HL-60 (cell line): ENCODE data around the gene STK24.

ENCODE experiments used
- CTCF ChIP-seq: IDR thresholded peaks from one replicate; pipeline ENCODE4 v1.5.1; 2011; ENCODE audit warnings: low read length, control low read depth, inconsistent platforms; ENCODE audit not compliant: insufficient read depth
- GABPA ChIP-seq: IDR thresholded peaks from 2 replicates; pipeline ENCODE4 v1.6.1; 2012; ENCODE audit warnings: low read depth
- POLR2AphosphoS5 ChIP-seq: IDR thresholded peaks from 2 replicates; pipeline ENCODE4 v1.6.1; 2012; ENCODE audit warnings: low read depth
- REST ChIP-seq: IDR thresholded peaks from 2 replicates; pipeline ENCODE4 v1.6.1; 2012; ENCODE audit warnings: low read depth; ENCODE audit not compliant: insufficient replicate concordance

- TF ChIP-seq CTCF, result no peak
- no peak for TF ChIP-seq GABPA
- no peak for TF ChIP-seq POLR2AphosphoS5
- TF ChIP-seq REST, result no peak
Observed at GRCh38 chr13:98454389-98454881, 122.5 kb downstream of the STK24 start.
